Esophagus (tissue), 2 donors: Measurements from ENCODE around the gene ACSL6. TPM values are rescaled to one million over a fixed set of nuclear protein-coding genes. Genes with fewer than 3 reads are reported as not detected.

Experiments
- H3K27ac ChIP-seq, 2 donors: one replicate each; pipeline ENCODE4 v1.5.1; 2013; ENCODE audit warnings: low read depth in 2 of 2, mild to moderate bottlenecking in 2 of 2, inconsistent platforms in 1 of 2, low read length in 1 of 2, moderate library complexity in 1 of 2
- H3K27me3 ChIP-seq, 2 donors: one replicate each; pipeline ENCODE4 v1.6.1; 2013; ENCODE audit warnings: low read length in 2 of 2, control low read depth in 1 of 2, mild to moderate bottlenecking in 1 of 2; ENCODE audit not compliant: insufficient read depth in 2 of 2, control insufficient read depth in 1 of 2
- H3K36me3 ChIP-seq, 2 donors: one replicate each; pipeline ENCODE4 v1.6.1; 2013; ENCODE audit warnings: low read length in 1 of 2; ENCODE audit not compliant: control insufficient read depth in 2 of 2, insufficient read depth in 2 of 2
- H3K4me1 ChIP-seq, 2 donors: one replicate each; pipeline ENCODE4 v1.6.1; 2013; ENCODE audit warnings: low read length in 1 of 2; ENCODE audit not compliant: control insufficient read depth in 2 of 2, insufficient read depth in 2 of 2
- H3K4me3 ChIP-seq, 2 donors: one replicate each; pipeline ENCODE4 v1.5.1; 2013; ENCODE audit warnings: low read length in 2 of 2, mild to moderate bottlenecking in 2 of 2, low read depth in 1 of 2, moderate library complexity in 1 of 2
- H3K9me3 ChIP-seq, 2 donors: one replicate each; pipeline ENCODE4 v1.6.1; 2013; ENCODE audit warnings: mild to moderate bottlenecking in 2 of 2, low read depth in 1 of 2, low read length in 1 of 2, moderate library complexity in 1 of 2; ENCODE audit not compliant: control insufficient read depth in 2 of 2, insufficient read depth in 1 of 2
- WGBS, 2 donors: extraction: QIAGEN DNeasy Blood & Tissue Kit; methylation state at CpG; one replicate each; pipeline ENCODE4 v1.1.7; 2013; 5-methylcytosine and 5-hydroxymethylcytosine counted together
- polyA plus RNA-seq, 2 donors: library from polyadenylated mRNA; stranded (reverse); fragments of 200-250 nt; gene quantifications; one replicate each; pipeline ENCODE4 v1.2.3, GENCODE V29; 2013
- donor health status: healthy with polysubstance abuse.
- donor health status: Bipolar disorder and iron deficiency.

ACSL6 gene
- polyA plus RNA-seq, 2 donors, result 0.28 to 0.29 TPM

DNA sequence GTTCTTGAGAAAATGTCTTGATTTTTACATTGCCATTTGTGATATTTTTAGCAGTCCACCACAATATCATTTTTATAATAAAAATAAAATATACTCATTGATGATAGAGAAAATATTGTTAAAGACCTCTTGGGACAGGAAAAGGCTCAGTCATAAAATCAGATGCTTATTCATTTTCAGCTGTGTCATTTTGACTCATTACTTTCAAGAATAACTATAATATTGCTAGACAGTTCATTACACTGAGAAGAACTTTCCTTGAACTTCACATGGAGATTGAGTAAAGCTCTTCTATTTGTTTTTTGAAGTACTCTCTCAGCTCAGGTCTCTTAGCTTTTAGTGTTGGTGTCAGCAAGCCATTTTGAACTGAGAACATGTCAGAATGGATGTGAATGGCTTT lies 57.5 kb downstream of the ACSL6 start:
- no peak overlapping the region for H3K27ac ChIP-seq

DNA sequence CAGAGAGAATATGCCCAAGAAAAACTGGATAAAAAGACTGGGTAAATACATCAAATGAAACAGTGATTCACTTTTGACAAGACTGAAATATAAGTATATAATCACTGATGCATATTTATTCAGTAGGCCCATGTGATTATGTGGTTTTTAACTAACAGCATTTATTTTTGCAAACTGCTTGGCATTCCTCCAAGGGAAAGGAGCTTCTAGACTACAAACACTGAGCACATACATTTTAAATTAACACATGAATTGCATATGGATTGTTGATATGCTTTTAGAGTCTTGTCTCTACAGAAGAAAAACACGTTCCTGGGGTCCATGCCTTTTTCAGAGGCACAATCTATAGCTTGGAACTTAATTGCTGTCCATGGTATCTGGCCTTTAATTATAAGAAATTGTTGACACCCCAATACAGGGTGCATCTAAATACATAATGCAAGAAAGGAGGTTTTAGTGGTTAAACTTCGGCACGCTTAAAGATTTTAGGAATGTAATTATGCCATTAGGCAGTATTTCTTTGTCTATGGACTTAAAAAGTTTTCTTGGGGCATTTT lies 59.1 kb downstream of the ACSL6 start:
- Histone ChIP-seq H3K9me3 (no peaks in the 10 kb centered on the region), H3K27me3 (no peaks in the 10 kb centered on the region), H3K4me1 (no peaks in the 10 kb centered on the region), H3K36me3 (no peaks in the 10 kb centered on the region), H3K27ac (no peak overlapping the region), H3K4me3 (no peak overlapping the region)
- 60 to 77% methylated on average over 3 of the region's 3 CpGs for whole genome bisulfite sequencing, 2 donors

More for the DNA sequence above, 57.5 kb downstream of the ACSL6 start:
- H3K4me1 ChIP-seq, result no peaks in the 10 kb centered on the region
- no peak overlapping the region for H3K4me3 ChIP-seq
- no peaks in the 10 kb centered on the region for H3K9me3 ChIP-seq
- no peaks in the 10 kb centered on the region for H3K27me3 ChIP-seq
- H3K36me3 ChIP-seq, result no peaks in the 10 kb centered on the region

DNA sequence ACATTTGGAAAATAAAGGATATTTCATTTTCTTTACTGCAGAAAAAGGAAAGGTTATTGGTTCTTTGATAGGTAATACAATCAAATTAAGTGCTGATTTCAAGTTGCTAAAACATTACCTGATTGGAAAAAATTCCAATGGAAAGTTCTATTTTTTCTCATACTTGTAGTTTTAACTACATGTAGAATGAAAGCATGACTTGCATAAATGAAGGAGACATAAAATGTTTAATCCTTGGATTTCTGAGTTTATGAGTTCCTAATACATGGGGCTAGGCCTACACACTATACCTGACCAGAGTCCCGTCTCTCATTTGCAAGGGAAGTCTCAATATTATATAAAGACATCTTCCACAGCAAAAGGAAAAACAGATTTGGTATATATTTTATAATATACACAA lies 60.8 kb downstream of the ACSL6 start:
- H3K4me1 ChIP-seq, result no peaks in the 10 kb centered on the region
- no peaks in the 10 kb centered on the region for H3K9me3 ChIP-seq
- H3K27me3 ChIP-seq, result no peaks in the 10 kb centered on the region
- no peaks in the 10 kb centered on the region for H3K36me3 ChIP-seq
- no peak overlapping the region for H3K4me3 ChIP-seq
- no peak overlapping the region for H3K27ac ChIP-seq
- WGBS, 2 donors, result 96% methylated on average over 1 of the region's 1 CpG

DNA sequence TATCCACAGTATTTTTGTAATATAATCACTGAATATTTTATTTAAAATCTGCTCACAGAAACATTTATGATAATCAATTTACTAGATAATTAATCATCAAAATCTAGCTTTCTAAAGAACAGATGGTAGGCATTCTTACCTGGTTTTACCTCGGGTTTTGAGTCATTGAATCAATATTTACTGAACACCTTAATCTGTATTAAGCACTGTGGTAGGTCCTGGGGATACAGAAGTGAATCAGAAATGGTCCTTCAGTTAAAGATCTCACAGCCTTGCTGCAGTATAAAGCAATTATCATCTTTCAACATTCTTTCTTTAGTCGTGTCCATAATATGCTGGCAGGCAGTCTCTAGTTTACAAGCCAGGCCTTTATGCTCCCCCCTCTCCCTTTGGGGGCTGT lies 64.0 kb downstream of the ACSL6 start:
- Histone ChIP-seq H3K27me3 (no peaks in the 10 kb centered on the region), H3K4me1 (no peaks in the 10 kb centered on the region), H3K27ac (no peak overlapping the region), H3K9me3 (no peaks in the 10 kb centered on the region), H3K36me3 (no peaks in the 10 kb centered on the region), H3K4me3 (no peak overlapping the region)
- 29 to 32% methylated on average over 2 of the region's 2 CpGs for WGBS, 2 donors

DNA sequence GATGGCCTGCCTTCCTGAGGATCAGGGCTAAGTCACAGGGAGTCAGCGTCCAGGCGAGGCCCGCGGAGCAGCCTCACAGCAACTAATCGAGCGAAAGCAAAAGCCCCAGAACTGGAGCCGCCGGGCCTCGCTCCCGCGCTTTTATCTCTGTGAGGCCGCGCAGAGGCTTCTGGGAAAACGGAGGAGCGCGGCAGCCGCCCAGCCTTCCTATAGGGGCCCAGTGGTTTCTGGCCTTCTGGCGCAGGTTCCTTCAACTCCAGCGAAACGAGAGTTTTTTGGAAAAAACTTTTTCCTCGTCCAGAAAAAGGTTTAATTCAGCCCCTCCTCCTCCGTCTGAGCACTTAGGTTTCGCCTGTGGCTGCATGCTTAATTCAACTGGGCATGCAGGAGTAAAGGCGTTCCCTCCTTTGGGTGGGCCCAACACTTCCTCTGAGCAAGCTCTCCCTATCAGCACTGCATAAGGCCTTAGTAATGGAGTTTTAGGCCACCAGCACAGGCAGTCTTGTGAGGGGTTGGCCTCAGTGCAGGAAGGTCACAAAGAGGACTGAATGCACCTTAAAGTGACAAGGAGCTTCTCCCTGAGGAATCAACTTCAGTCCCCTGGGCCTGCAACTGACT lies 65.8 kb downstream of the ACSL6 start, which contains the start of gene MEIKIN:
MEIKIN (minus strand) TSS at position 113 of the 618 bp plus-strand sequence. CDS start 158 bp downstream, outside the sequence.
- H3K27me3 ChIP-seq, result no peaks in the 10 kb centered on the region
- no peaks in the 10 kb centered on the region for H3K36me3 ChIP-seq
- H3K4me1 ChIP-seq, result no peaks in the 10 kb centered on the region
- no peak within 1 kb of the TSS for H3K4me3 ChIP-seq
- no peak within 1 kb of the TSS for H3K27ac ChIP-seq
- H3K9me3 ChIP-seq, result no peaks in the 10 kb centered on the region
- WGBS, 2 donors, result 86 to 90% methylated on average over 24 of the region's 24 CpGs

DNA sequence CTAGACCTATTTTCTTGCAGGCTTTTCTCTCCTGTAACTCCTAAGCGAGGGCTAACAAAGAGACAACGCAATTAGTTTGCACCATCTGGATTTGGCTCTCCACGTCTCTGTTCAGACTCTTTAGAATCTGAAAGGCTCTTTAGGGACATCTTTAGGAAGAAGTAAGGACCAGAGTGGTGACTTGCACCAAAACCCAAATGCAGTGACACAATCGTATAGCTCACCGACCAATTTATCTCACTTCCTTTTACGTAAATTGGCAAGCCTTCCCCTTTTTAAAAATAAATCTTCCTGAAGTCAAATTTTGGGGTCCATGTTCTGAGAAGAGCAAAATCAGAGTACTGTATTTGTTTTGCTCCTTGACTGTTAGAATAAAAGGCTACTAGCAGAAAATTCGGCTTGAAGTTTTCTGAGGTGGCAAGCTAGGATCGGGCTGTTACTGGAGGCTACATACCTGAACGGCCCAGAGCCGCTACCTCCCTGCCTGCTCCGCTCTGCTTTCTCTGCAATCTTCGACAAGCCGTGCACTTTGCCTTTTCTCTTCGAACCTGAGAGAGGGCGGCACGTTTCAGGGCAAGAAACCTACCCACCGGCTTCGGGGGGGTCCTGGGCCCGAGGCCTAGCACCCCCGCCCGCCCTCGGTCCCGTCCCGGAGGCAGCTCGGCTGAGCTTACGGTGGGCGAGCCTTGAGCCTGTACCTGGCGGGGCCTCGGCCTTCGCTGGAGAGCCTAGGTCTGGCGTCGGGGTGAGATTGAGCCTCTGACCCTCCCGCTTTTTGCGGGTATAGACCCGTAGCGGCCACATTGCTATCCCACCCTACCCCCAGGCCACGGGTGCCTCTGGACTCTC lies 66.5 kb downstream of the ACSL6 start:
- Histone ChIP-seq H3K27ac (no peak overlapping the region), H3K27me3 (no peaks in the 10 kb centered on the region), H3K9me3 (no peaks in the 10 kb centered on the region), H3K4me3 (no peak overlapping the region), H3K36me3 (no peaks in the 10 kb centered on the region), H3K4me1 (no peaks in the 10 kb centered on the region)
- 86 to 90% methylated on average over 37 of the region's 37 CpGs for WGBS, 2 donors

DNA sequence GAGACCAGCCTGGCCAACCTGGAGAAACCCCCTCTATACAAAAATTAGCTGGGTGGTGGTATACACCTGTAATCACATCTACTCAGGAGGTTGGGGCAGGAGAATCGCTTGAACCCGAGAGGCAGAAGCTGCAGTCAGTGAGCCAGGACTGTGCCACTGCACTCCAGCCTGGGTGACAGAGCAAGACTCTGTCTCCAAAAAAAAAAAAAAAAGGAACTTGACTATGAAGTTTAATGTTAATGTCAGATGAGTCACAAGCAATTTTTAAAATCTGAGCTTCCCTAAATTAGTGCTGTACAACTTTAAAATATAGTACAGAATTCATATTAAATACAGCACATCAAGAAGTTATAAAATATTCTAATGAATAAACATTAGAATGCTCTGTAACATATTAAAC lies 67.5 kb downstream of the ACSL6 start:
- Histone ChIP-seq H3K9me3 (no peaks in the 10 kb centered on the region), H3K4me3 (no peak overlapping the region), H3K27ac (no peak overlapping the region), H3K27me3 (no peaks in the 10 kb centered on the region), H3K36me3 (no peaks in the 10 kb centered on the region), H3K4me1 (no peaks in the 10 kb centered on the region)
- 93 to 95% methylated on average over 2 of the region's 2 CpGs for WGBS, 2 donors

DNA sequence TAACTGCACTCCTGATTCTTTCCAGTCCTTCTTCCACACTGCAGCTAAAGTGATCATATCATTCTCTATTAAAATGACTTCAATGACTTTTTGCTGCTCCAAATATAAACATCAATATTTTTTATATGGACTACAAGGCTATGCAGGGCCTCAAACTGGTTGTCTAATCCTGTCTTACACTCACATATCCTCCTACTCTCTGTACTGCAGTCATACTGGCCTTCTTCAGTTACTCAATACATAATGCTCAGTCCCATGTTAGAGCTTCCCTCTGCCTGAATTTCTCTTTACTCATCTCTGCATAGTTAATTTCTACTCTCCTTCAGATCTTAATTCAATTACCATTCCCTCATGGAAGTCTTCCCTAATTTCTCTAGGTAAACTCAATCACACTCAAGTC lies 69.4 kb downstream of the ACSL6 start:
- Histone ChIP-seq H3K27ac (no peak overlapping the region), H3K4me1 (no peaks in the 10 kb centered on the region), H3K9me3 (no peaks in the 10 kb centered on the region), H3K27me3 (no peaks in the 10 kb centered on the region), H3K36me3 (no peaks in the 10 kb centered on the region), H3K4me3 (no peak overlapping the region)

DNA sequence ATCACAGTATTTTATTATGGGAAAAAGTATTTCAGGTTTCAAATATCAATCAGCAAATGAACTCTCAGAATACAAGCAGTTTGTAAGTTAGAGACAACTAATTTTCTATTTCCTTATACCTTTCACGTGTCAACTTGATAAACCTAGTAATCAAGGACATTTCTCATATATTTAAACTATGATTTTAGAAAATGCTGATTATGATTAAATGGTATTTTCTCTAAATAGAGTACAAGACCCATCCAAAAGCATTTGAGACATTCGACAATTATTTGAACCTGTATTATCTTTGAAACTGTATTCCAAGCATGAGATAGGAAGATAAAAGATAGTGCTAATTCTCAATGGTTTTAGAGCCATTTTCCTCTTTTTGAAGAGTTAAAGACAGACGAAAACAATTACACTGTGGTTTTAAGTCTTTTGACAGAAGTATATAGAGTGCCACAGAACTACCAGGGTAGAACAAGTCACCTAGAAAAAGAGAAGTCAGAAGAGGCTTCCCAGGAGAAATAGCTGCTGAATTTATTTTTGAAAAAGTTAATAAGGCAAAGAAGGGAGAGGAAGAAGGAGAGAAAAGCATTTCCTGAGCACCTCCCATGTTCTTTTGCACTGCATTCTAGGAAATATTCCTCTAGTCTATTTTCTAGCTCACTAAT lies 71.6 kb downstream of the ACSL6 start:
- Histone ChIP-seq H3K36me3 (no peaks in the 10 kb centered on the region), H3K27me3 (no peaks in the 10 kb centered on the region), H3K4me3 (no peak overlapping the region), H3K27ac (no peak overlapping the region), H3K4me1 (no peaks in the 10 kb centered on the region), H3K9me3 (no peaks in the 10 kb centered on the region)
- 67 to 76% methylated on average over 3 of the region's 3 CpGs for WGBS, 2 donors
